B cell (primary cell): ENCODE results near the gene FAM216B. TPM values are rescaled to one million over a fixed set of nuclear protein-coding genes. Genes with fewer than 3 reads are reported as not detected.

Experiments
- ATAC-seq: fragments of 200-7000 bp; cut with Tn5 transposase; one replicate; pipeline ENCODE4 v1.10.0; 2021; ENCODE audit warnings: low read depth, mild to moderate bottlenecking, moderate number of reproducible peaks, moderate library complexity
- CTCF ChIA-PET: fragments of 350-600 bp; sonication (Branson Sonifier 250); formaldehyde crosslinking; loops from one replicate; lab custom pipeline; 2021; ENCODE audit warnings: antibody characterized with exemption, inconsistent platforms; lab: Charles Lee
- POLR2A ChIA-PET: fragments of 350-600 bp; sonication (Branson Sonifier 250); formaldehyde crosslinking; loops from one replicate; lab custom pipeline; 2021; ENCODE audit warnings: antibody characterized with exemption; lab: Charles Lee
- DNase-seq: peaks from one replicate; pipeline ENCODE4 v3.0.0; 2013
- H2AFZ ChIP-seq: 2 replicates; pipeline ENCODE4 v1.6.1; 2012; ENCODE audit warnings: mild to moderate bottlenecking, low read depth, low read length; ENCODE audit not compliant: insufficient read depth, poor library complexity, severe bottlenecking
- H3K27ac ChIP-seq, 2 donors: 1 replicate in 1 of 2; 2 replicates in 1 of 2; pipeline ENCODE4 v1.5.1; 2012 to 2013; ENCODE audit warnings: low read length in 2 of 2, mild to moderate bottlenecking in 2 of 2, moderate library complexity in 1 of 2
- H3K27me3 ChIP-seq, 4 experiments: fragments of 200-600 bp in 1 of 4; sonication (generic) in 1 of 4; replicated peaks in 1 of 4; 1 replicate in 2 of 4; 2 replicates in 2 of 4; pipeline versions ENCODE4 v1.6.1 to v1.7.0; 2013 to 2016; ENCODE audit warnings: low read length in 3 of 4, mild to moderate bottlenecking in 2 of 4, mixed read lengths in 1 of 4, moderate library complexity in 1 of 4; ENCODE audit not compliant: insufficient read depth in 4 of 4, control insufficient read depth in 3 of 4; ENCODE audit errors: control extremely low read depth in 1 of 4
- H3K36me3 ChIP-seq, 2 experiments: replicated peaks in 1 of 2; 1 replicate in 1 of 2; 2 replicates in 1 of 2; pipeline versions ENCODE4 v1.6.1 to v1.7.1; 2013; ENCODE audit warnings: low read length in 1 of 2; ENCODE audit not compliant: insufficient read depth in 2 of 2, control insufficient read depth in 1 of 2; ENCODE audit errors: control extremely low read depth in 1 of 2, extremely low read depth in 1 of 2
- H3K4me1 ChIP-seq, 2 donors: fragments of 200-600 bp in 1 of 2; sonication (generic) in 1 of 2; 1 replicate in 1 of 2; 2 replicates in 1 of 2; pipeline versions ENCODE4 v1.5.1 to v1.6.1; 2013 to 2017; ENCODE audit warnings: low read length in 2 of 2; ENCODE audit not compliant: control insufficient read depth in 2 of 2, insufficient read depth in 2 of 2
- H3K4me2 ChIP-seq: replicated peaks from 2 replicates; pipeline ENCODE3; 2012; ENCODE audit warnings: mild to moderate bottlenecking, low read depth, low read length; ENCODE audit not compliant: poor library complexity, severe bottlenecking
- H3K4me3 ChIP-seq, 5 experiments: fragments of 200-600 bp in 1 of 5; sonication (generic) in 1 of 5; 1 replicate in 3 of 5; 2 replicates in 2 of 5; pipeline versions ENCODE4 v1.5.1 to v1.7.0; 2011 to 2016; ENCODE audit warnings: low read length in 4 of 5, mild to moderate bottlenecking in 4 of 5, low read depth in 2 of 5, control low read depth in 1 of 5, moderate library complexity in 1 of 5; ENCODE audit not compliant: insufficient read depth in 1 of 5; ENCODE audit errors: control extremely low read depth in 1 of 5, extremely low read depth in 1 of 5
- H3K79me2 ChIP-seq: fragments of 200-600 bp; sonication (generic); one replicate; pipeline ENCODE4 v1.6.0; 2016; ENCODE audit warnings: low read length; ENCODE audit not compliant: control insufficient read depth, insufficient read depth
- H3K9ac ChIP-seq: fragments of 200-600 bp; sonication (generic); 2 replicates; pipeline ENCODE4 v1.6.1; 2017; ENCODE audit warnings: mild to moderate bottlenecking, low read length, moderate library complexity
- H3K9me3 ChIP-seq, 3 donors: one replicate each; pipeline versions ENCODE4 v1.6.1 to v1.7.1; 2013; ENCODE audit warnings: low read length in 2 of 3; ENCODE audit not compliant: control insufficient read depth in 2 of 3, insufficient read depth in 1 of 3; ENCODE audit errors: control extremely low read depth in 1 of 3
- H4K20me1 ChIP-seq: 2 replicates; pipeline ENCODE4 v1.6.0; 2012; ENCODE audit warnings: mild to moderate bottlenecking, low read length; ENCODE audit not compliant: insufficient read depth, control insufficient read depth, poor library complexity, severe bottlenecking
- H3K27ac Mint-ChIP-seq: one replicate; pipeline ENCODE4 v1.8.0; 2021; ENCODE audit warnings: mixed read lengths
- H3K27me3 Mint-ChIP-seq: one replicate; pipeline ENCODE4 v1.8.0; 2021; ENCODE audit warnings: mixed read lengths
- H3K4me1 Mint-ChIP-seq: one replicate; pipeline ENCODE4 v1.8.0; 2021; ENCODE audit warnings: mixed read lengths
- H3K4me3 Mint-ChIP-seq: one replicate; pipeline ENCODE4 v1.8.0; 2021; ENCODE audit warnings: mixed read lengths
- H3K9me3 Mint-ChIP-seq: one replicate; pipeline ENCODE4 v1.8.0; 2022; ENCODE audit warnings: mixed read lengths; ENCODE audit not compliant: insufficient read depth
- CTCF ChIP-seq: fragments of 200-600 bp; IDR thresholded peaks from one replicate; pipeline ENCODE4 v1.8.0; 2022; ENCODE audit warnings: antibody characterized with exemption, mild to moderate bottlenecking
- EZH2 ChIP-seq: IDR thresholded peaks from 2 replicates; pipeline ENCODE4 v1.6.1; 2012; ENCODE audit warnings: borderline replicate concordance, low read depth, mild to moderate bottlenecking, moderate library complexity, low read length; ENCODE audit not compliant: insufficient read depth, poor library complexity, severe bottlenecking
- WGBS: methylation state at CpG from one replicate; pipeline ENCODE4 v1.1.5; 2013; ENCODE audit warnings: missing lambda C conversion rate; ENCODE audit not compliant: insufficient coverage; 5-methylcytosine and 5-hydroxymethylcytosine counted together
- intact Hi-C: fragments of 100-400 bp; cut with micrococcal nuclease; formaldehyde crosslinking; loops from one replicate; pipeline ENCODE4 v1.10.0; 2022
- polyA plus RNA-seq: library from polyadenylated mRNA; depleted of rRNA; stranded (reverse); fragments of >200 nt; gene quantifications from 2 replicates; pipeline ENCODE4 v1.2.3, GENCODE V29; 2012
- total RNA-seq, 2 donors: library from RNA; stranded (reverse); fragments of 120-200 nt in 1 of 2; gene quantifications; 1 replicate in 1 of 2; 2 replicates in 1 of 2; pipeline versions ENCODE4 v1.2.3 to v1.2.4, GENCODE V29; 2013 to 2022

Gene FAM216B
- total and polyA plus RNA-seq, 2 donors (not counting 1 experiment from before 2014, with no cell fraction given): not detected

- Histone ChIP-seq H3K9me3 (no peaks in the 10 kb centered on the region), H3K36me3 (no peaks in the 10 kb centered on the region), H3K27me3 (no peaks in the 10 kb centered on the region), H3K4me2 (no peak overlapping the region), H2AFZ (no peak overlapping the region), H3K9ac (no peak overlapping the region), H3K27ac (no peak overlapping the region), H4K20me1 (no peaks in the 10 kb centered on the region), H3K79me2 (no peaks in the 10 kb centered on the region), H3K4me3 (no peak overlapping the region), H3K4me1 (no peaks in the 10 kb centered on the region)
- TF ChIP-seq EZH2: no peak
- no peak for TF ChIP-seq CTCF
- Mint-ChIP-seq H3K27me3 (peaks cover 4% of the 10 kb centered on the region), H3K4me3 (no peak overlapping the region), H3K9me3 (no peaks in the 10 kb centered on the region), H3K4me1 (no peaks in the 10 kb centered on the region), H3K27ac (no peak overlapping the region)
- intact Hi-C loops: no loop called here
- DNase-seq (no peak), ATAC-seq (no peak)
- WGBS: no CpG with 5 or more reads among the region's 6 CpGs
- ChIA-PET POLR2A (no interaction called here), CTCF (no interaction called here)
Measured at GRCh38 chr13:42745655-42746054, 35.7 kb upstream of the FAM216B start.

GRCh38 chr13:42746866-42747265 is 34.5 kb upstream of the FAM216B start:
- Histone ChIP-seq H3K27me3 (no peaks in the 10 kb centered on the region), H3K9ac (no peak overlapping the region), H3K27ac (no peak overlapping the region), H3K9me3 (peaks cover 0 to 2% (median 0%) of the 10 kb centered on the region in 3 donors), H3K4me2 (no peak overlapping the region), H4K20me1 (no peaks in the 10 kb centered on the region), H3K4me3 (no peak overlapping the region), H2AFZ (no peak overlapping the region), H3K79me2 (no peaks in the 10 kb centered on the region), H3K4me1 (no peaks in the 10 kb centered on the region), H3K36me3 (no peaks in the 10 kb centered on the region)
- intact Hi-C loops: no loop called here
- no peak overlapping the region for H3K4me3 Mint-ChIP-seq
- no CpG with 5 or more reads among the region's 2 CpGs for WGBS
- H3K27ac Mint-ChIP-seq: no peak overlapping the region
- ChIA-PET CTCF (no interaction called here), POLR2A (no interaction called here)
- H3K9me3 Mint-ChIP-seq: no peaks in the 10 kb centered on the region
- ATAC-seq: no peak
- H3K27me3 Mint-ChIP-seq: peaks cover 4% of the 10 kb centered on the region
- TF ChIP-seq CTCF (no peak), EZH2 (no peak)
- no peak for DNase-seq
- no peaks in the 10 kb centered on the region for H3K4me1 Mint-ChIP-seq
